Breast epithelium (tissue), 4 donors: ENCODE results near the gene SEMA4F. TPM values are rescaled to one million over a fixed set of nuclear protein-coding genes. Genes with fewer than 3 reads are reported as not detected.

Experiments
- DNase-seq, 2 donors: peaks; one replicate each; pipeline ENCODE4 v3.0.0-alpha.2; 2019; ENCODE audit warnings: low spot score in 2 of 2
- H3K27ac ChIP-seq, 2 donors: fragments of 200-600 bp; sonication (generic) in 1 of 2; one replicate each; pipeline ENCODE4 v1.5.1; 2016 to 2019; ENCODE audit warnings: mild to moderate bottlenecking in 1 of 2
- H3K27me3 ChIP-seq, 2 donors: fragments of 200-600 bp; sonication (generic) in 1 of 2; one replicate each; pipeline versions ENCODE4 v1.5.1 to v1.6.0; 2017 to 2019; ENCODE audit warnings: control low read depth in 1 of 2, mild to moderate bottlenecking in 1 of 2
- H3K36me3 ChIP-seq: fragments of 200-600 bp; one replicate; pipeline ENCODE4 v1.5.1; 2019
- H3K4me1 ChIP-seq, 2 donors: fragments of 200-600 bp; sonication (generic); one replicate each; pipeline ENCODE4 v1.5.1; 2016 to 2019; ENCODE audit warnings: control low read depth in 1 of 2
- H3K4me3 ChIP-seq, 3 donors: fragments of 200-600 bp; sonication (generic); 1 replicate in 2 of 3; 2 replicates in 1 of 3; pipeline ENCODE4 v1.5.1; 2016 to 2019; ENCODE audit warnings: mild to moderate bottlenecking in 3 of 3, moderate library complexity in 2 of 3
- H3K9me3 ChIP-seq, 2 donors: fragments of 200-600 bp; sonication (generic) in 1 of 2; one replicate each; pipeline ENCODE4 v1.5.1; 2016 to 2019; ENCODE audit warnings: control low read depth in 1 of 2
- POLR2A ChIP-seq: fragments of 450-650 bp; IDR thresholded peaks from one replicate; pipeline ENCODE4 v1.6.1; 2016; ENCODE audit warnings: antibody characterized with exemption, mild to moderate bottlenecking, moderate library complexity
- POLR2AphosphoS5 ChIP-seq, 3 donors: sonication (generic); formaldehyde crosslinking; IDR thresholded peaks; one replicate each; pipeline ENCODE4 v1.6.1; 2017; ENCODE audit warnings: antibody characterized with exemption in 3 of 3
- intact Hi-C: fragments of 100-400 bp; cut with DNase I; formaldehyde crosslinking; loops from one replicate; pipeline ENCODE4 v1.15.1; 2023; ENCODE audit warnings: low total_unique reads
- total RNA-seq, 3 donors: library from RNA; depleted of rRNA; stranded (reverse); fragments of >200 nt; gene quantifications; one replicate each; pipeline ENCODE4 v1.1.0, GENCODE V29; 2016
- TF ChIP-seq, protein P1 (sequence below), 3 donors: fragments of 450-650 bp; IDR thresholded peaks; one replicate each; pipeline ENCODE4 v1.5.1; 2016 to 2017; ENCODE audit warnings: antibody characterized with exemption in 3 of 3, mild to moderate bottlenecking in 3 of 3, moderate library complexity in 3 of 3

SEMA4F gene
- total RNA-seq, 3 donors from 2014 or later, result 4.6 to 8.8 (median 8.5) TPM

- Histone ChIP-seq H3K36me3 (no peaks in the 10 kb centered on the region), H3K4me3 (no peak overlapping the region), H3K4me1 (no peaks in the 10 kb centered on the region), H3K27ac (no peak overlapping the region), H3K27me3 (no peaks in the 10 kb centered on the region), H3K9me3 (no peaks in the 10 kb centered on the region)
- intact Hi-C loops, result no loop called here
- no peak for TF ChIP-seq POLR2A
- TF ChIP-seq, protein P1, sequence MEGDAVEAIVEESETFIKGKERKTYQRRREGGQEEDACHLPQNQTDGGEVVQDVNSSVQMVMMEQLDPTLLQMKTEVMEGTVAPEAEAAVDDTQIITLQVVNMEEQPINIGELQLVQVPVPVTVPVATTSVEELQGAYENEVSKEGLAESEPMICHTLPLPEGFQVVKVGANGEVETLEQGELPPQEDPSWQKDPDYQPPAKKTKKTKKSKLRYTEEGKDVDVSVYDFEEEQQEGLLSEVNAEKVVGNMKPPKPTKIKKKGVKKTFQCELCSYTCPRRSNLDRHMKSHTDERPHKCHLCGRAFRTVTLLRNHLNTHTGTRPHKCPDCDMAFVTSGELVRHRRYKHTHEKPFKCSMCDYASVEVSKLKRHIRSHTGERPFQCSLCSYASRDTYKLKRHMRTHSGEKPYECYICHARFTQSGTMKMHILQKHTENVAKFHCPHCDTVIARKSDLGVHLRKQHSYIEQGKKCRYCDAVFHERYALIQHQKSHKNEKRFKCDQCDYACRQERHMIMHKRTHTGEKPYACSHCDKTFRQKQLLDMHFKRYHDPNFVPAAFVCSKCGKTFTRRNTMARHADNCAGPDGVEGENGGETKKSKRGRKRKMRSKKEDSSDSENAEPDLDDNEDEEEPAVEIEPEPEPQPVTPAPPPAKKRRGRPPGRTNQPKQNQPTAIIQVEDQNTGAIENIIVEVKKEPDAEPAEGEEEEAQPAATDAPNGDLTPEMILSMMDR (IDR thresholded peaks at IDR 0.05), result no peak
- no peak for TF ChIP-seq POLR2AphosphoS5 (IDR thresholded peaks at IDR 0.05)
- no peak for DNase-seq
Measured at GRCh38 chr2:74688881-74689280, 34.8 kb downstream of the SEMA4F start.

DNA sequence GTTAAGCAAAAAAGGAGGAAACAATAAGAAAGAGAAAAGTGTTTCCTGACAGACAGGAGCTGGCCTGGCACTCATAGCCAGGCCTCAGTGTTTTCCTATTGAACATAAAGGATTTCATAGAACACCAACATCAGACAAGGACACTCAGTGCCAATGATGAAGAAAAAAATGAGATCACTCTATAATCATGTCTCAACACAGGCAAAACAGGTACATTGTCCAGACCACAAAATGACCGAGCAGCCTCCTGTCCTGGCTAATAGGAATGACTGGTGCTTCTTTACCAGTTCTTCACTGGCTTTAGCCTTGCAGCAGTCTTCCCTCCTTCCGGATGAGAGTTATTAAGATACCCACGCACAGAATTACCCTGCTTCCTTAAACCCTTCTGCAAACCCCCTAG is 35.6 kb downstream of the SEMA4F start:
- Histone ChIP-seq H3K4me3 (no peak overlapping the region), H3K27ac (no peak overlapping the region), H3K36me3 (no peaks in the 10 kb centered on the region), H3K4me1 (no peaks in the 10 kb centered on the region), H3K9me3 (no peaks in the 10 kb centered on the region), H3K27me3 (no peaks in the 10 kb centered on the region)
- no peak for DNase-seq
- TF ChIP-seq POLR2AphosphoS5 (IDR thresholded peaks at IDR 0.05) (no peak), POLR2A (no peak)
- TF ChIP-seq, protein P1 (IDR thresholded peaks at IDR 0.05), result no peak
- intact Hi-C loops, result no loop called here

DNA sequence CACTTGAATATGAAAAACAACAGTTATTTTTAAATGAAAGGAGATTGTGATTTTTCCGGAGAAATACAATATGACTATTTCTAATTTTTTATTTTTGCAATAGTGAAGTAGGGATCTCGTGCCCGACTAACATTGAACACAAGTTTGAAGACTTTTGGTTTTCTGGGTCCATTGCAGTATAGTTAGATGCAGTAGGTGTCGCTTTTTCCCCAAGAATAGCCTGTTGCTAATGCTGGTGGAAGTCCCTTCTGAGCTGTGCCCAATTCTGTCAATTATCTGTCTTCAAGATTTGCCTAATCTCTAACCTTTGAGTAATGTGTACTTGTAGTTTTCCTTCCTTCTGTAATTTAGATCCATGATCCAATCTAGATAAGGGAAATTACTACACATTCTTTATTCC is 36.5 kb downstream of the SEMA4F start:
- H3K36me3 ChIP-seq, result no peaks in the 10 kb centered on the region
- no peak for DNase-seq
- H3K4me1 ChIP-seq, result no peaks in the 10 kb centered on the region
- H3K27ac ChIP-seq, result no peak overlapping the region
- intact Hi-C loops, result no loop called here
- no peaks in the 10 kb centered on the region for H3K9me3 ChIP-seq
- H3K4me3 ChIP-seq, result no peak overlapping the region
- H3K27me3 ChIP-seq, result no peaks in the 10 kb centered on the region
- TF ChIP-seq, protein P1 (IDR thresholded peaks at IDR 0.05), result peak in 2 of 3 donors; percentile 49 to 55
- TF ChIP-seq POLR2AphosphoS5 (IDR thresholded peaks at IDR 0.05), result no peak

- intact Hi-C loops, result no loop called here
- H3K27ac ChIP-seq, result no peak overlapping the region
- H3K36me3 ChIP-seq, result no peaks in the 10 kb centered on the region
- H3K4me3 ChIP-seq, result no peak overlapping the region
- H3K4me1 ChIP-seq, result no peaks in the 10 kb centered on the region
- no peak for DNase-seq
- no peaks in the 10 kb centered on the region for H3K27me3 ChIP-seq
- TF ChIP-seq POLR2AphosphoS5 (IDR thresholded peaks at IDR 0.05) (no peak), POLR2A (no peak)
- TF ChIP-seq, protein P1 (IDR thresholded peaks at IDR 0.05), result no peak
- H3K9me3 ChIP-seq, result no peaks in the 10 kb centered on the region
Measured at GRCh38 chr2:74691929-74692328, 37.9 kb downstream of the SEMA4F start.

- no peaks in the 10 kb centered on the region for H3K4me1 ChIP-seq
- TF ChIP-seq, protein P1 (IDR thresholded peaks at IDR 0.05), result no peak
- TF ChIP-seq POLR2A (no peak), POLR2AphosphoS5 (IDR thresholded peaks at IDR 0.05) (no peak)
- intact Hi-C loops, result no loop called here
- H3K36me3 ChIP-seq, result no peaks in the 10 kb centered on the region
- no peak overlapping the region for H3K4me3 ChIP-seq
- no peaks in the 10 kb centered on the region for H3K9me3 ChIP-seq
- H3K27ac ChIP-seq, result no peak overlapping the region
- H3K27me3 ChIP-seq, result no peaks in the 10 kb centered on the region
- DNase-seq, result no peak
Measured at GRCh38 chr2:74693213-74693612, 39.2 kb downstream of the SEMA4F start.
